ENCODE data around the gene KDR.
A peak's percentile ranks its signal among the peaks of the same experiment; 100 is the strongest.

Gene KDR

DNA sequence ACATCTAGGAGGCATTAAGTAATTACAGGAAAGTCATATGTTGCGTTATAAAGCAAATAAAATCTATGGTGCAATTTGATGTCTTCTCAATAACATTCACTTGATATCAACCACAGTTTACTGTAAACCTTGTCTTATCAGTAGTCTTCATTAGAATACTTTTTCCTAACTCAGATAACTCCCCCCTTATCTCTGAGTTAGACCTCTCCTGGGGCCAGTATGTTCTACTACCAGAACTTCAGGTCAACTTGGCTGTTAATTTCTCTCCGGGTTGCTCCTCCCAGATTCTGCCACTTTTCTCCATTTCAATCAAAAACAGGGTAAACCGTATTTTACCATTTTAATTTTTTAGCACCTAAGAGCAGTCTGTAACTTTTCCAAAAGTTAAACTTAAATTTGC is 50.0 kb downstream of the KDR start:
- H3K4me3 ChIP-seq (ENCODE audit: low read depth, low read length) = no peak overlapping the region
- no peak for DNase-seq (ENCODE audit: low read depth)
- TF ChIP-seq, protein P1, sequence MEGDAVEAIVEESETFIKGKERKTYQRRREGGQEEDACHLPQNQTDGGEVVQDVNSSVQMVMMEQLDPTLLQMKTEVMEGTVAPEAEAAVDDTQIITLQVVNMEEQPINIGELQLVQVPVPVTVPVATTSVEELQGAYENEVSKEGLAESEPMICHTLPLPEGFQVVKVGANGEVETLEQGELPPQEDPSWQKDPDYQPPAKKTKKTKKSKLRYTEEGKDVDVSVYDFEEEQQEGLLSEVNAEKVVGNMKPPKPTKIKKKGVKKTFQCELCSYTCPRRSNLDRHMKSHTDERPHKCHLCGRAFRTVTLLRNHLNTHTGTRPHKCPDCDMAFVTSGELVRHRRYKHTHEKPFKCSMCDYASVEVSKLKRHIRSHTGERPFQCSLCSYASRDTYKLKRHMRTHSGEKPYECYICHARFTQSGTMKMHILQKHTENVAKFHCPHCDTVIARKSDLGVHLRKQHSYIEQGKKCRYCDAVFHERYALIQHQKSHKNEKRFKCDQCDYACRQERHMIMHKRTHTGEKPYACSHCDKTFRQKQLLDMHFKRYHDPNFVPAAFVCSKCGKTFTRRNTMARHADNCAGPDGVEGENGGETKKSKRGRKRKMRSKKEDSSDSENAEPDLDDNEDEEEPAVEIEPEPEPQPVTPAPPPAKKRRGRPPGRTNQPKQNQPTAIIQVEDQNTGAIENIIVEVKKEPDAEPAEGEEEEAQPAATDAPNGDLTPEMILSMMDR (conservative IDR thresholded peaks at IDR 0.05; ENCODE audit: low read depth, low read length) = no peak

- TF ChIP-seq, protein P1 (conservative IDR thresholded peaks at IDR 0.05; ENCODE audit: low read depth, low read length) = no peak
- no peak overlapping the region for H3K4me3 ChIP-seq (ENCODE audit: low read depth, low read length)
- DNase-seq (ENCODE audit: low read depth) = peak; percentile 87
These were observed 51.0 kb downstream of the KDR start for GRCh38 chr4:55074386-55074785.

DNA sequence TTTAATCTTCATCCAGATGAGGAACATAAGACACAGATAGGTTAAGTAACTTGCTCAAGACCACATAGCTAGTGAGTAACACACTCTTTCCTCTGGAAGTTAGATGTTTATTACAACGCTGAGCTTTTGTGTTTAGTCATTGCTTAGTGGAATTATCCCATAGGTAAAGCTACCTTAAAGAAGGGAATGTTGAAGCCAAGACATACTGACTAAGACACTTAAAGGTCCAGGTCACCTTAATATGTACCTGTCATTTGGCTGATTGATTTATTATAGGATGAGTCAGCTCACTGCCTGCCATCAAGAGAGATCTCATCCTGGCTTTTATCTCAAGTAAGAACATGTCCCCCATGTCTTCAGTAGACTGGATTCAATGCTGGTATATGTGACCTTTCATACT is 53.4 kb downstream of the KDR start:
- TF ChIP-seq, protein P1 (conservative IDR thresholded peaks at IDR 0.05; ENCODE audit: low read depth, low read length) = no peak
- no peak for DNase-seq (ENCODE audit: low read depth)
- H3K4me3 ChIP-seq (ENCODE audit: low read depth, low read length) = no peak overlapping the region

- TF ChIP-seq, protein P1 (conservative IDR thresholded peaks at IDR 0.05; ENCODE audit: low read depth, low read length) = no peak
These were observed 56.1 kb downstream of the KDR start for GRCh38 chr4:55069248-55069647.

GRCh38 chr4:55068522-55068921 is 56.9 kb downstream of the KDR start:
- TF ChIP-seq, protein P1 (conservative IDR thresholded peaks at IDR 0.05; ENCODE audit: low read depth, low read length) = no peak
- DNase-seq (ENCODE audit: low read depth) = no peak
- H3K4me3 ChIP-seq (ENCODE audit: low read depth, low read length) = no peak overlapping the region

More at GRCh38 chr4:55069248-55069647, 56.1 kb downstream of the KDR start:
- DNase-seq (ENCODE audit: low read depth) = peak; percentile 68
- no peak overlapping the region for H3K4me3 ChIP-seq (ENCODE audit: low read depth, low read length)

DNA sequence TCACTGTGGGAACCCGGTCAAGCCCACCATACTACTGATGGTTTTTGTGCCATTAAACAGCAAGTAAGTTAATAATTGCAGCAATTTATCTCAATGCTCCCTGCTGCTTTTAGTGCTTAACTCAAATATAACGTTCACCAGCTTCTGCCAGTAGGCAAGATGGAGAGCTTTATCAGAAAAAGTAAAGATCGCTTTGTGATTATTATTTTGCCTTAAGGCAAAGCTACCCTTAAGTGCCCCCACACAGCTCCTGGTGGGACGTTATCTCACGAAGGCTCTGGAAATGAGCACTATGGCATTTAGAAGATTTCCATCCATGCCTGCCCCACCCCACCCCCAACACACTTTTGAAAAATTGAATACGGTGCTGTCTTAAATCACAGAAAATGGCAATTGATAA is 59.4 kb downstream of the KDR start:
- DNase-seq (ENCODE audit: low read depth) = no peak
- H3K4me3 ChIP-seq (ENCODE audit: low read depth, low read length) = no peak overlapping the region
- TF ChIP-seq, protein P1 (conservative IDR thresholded peaks at IDR 0.05; ENCODE audit: low read depth, low read length) = no peak

- TF ChIP-seq, protein P1 (conservative IDR thresholded peaks at IDR 0.05; ENCODE audit: low read depth, low read length) = no peak
- DNase-seq (ENCODE audit: low read depth) = no peak
- H3K4me3 ChIP-seq (ENCODE audit: low read depth, low read length) = no peak overlapping the region
These were observed 69.9 kb downstream of the KDR start for GRCh38 chr4:55055529-55055928.
